HCT116 (cell line): ENCODE measurements around the gene MTHFD1L.

Experiments
- EGR1 ChIP-seq: IDR thresholded peaks from 2 replicates; pipeline ENCODE4 v1.6.1; 2012; ENCODE audit warnings: low read depth
- POLR2AphosphoS5 ChIP-seq: IDR thresholded peaks from 2 replicates; pipeline ENCODE4 v1.6.1; 2011; ENCODE audit warnings: mild to moderate bottlenecking, low read depth, low read length, moderate library complexity

GRCh38 chr6:150865043-150865405, 478 bp upstream of the MTHFD1L start:
- TF ChIP-seq EGR1: no peak
- TF ChIP-seq POLR2AphosphoS5: no peak
